RWPE2 (cell line): ENCODE data around the gene EZH2.

Source experiments
- ATAC-seq: fragments of 200-7000 bp; cut with Tn5 transposase; 3 replicates; pipeline ENCODE4 v1.9.1; 2021; ENCODE audit warnings: low read depth
- DNase-seq: peaks from one replicate; pipeline ENCODE4 v3.0.0-alpha.2; 2020; ENCODE audit warnings: low spot score
- H3K27ac ChIP-seq: fragments of 450-650 bp; 2 replicates; pipeline ENCODE4 v1.5.1; 2017; ENCODE audit warnings: mild to moderate bottlenecking; ENCODE audit not compliant: poor library complexity, severe bottlenecking
- H3K27me3 ChIP-seq: fragments of 250-450 bp; sonication (Bioruptor Pico); 2 replicates; pipeline ENCODE4 v1.5.1; 2021; ENCODE audit warnings: mild to moderate bottlenecking, moderate library complexity; ENCODE audit not compliant: insufficient read depth, poor library complexity, severe bottlenecking
- H3K36me3 ChIP-seq: fragments of 250-450 bp; sonication (Bioruptor Pico); 2 replicates; pipeline ENCODE4 v1.5.1; 2020; ENCODE audit warnings: low read depth, mild to moderate bottlenecking, moderate library complexity
- H3K4me1 ChIP-seq: fragments of 250-450 bp; sonication (Bioruptor Pico); 2 replicates; pipeline ENCODE4 v1.5.1; 2021; ENCODE audit warnings: mild to moderate bottlenecking, moderate library complexity; ENCODE audit not compliant: insufficient read depth, poor library complexity, severe bottlenecking
- H3K4me3 ChIP-seq: fragments of 250-450 bp; sonication (Bioruptor Pico); 2 replicates; pipeline ENCODE4 v1.5.1; 2021; ENCODE audit warnings: mild to moderate bottlenecking, moderate library complexity; ENCODE audit not compliant: severe bottlenecking
- H3K9me3 ChIP-seq: fragments of 250-450 bp; sonication (Bioruptor Pico); 2 replicates; pipeline ENCODE4 v1.5.1; 2021; ENCODE audit warnings: mild to moderate bottlenecking, moderate library complexity; ENCODE audit not compliant: severe bottlenecking
- TF ChIP-seq, protein P1 (sequence below): fragments of 450-650 bp; IDR thresholded peaks from one replicate; pipeline ENCODE4 v1.5.1; 2017; ENCODE audit warnings: mild to moderate bottlenecking, moderate library complexity; ENCODE audit not compliant: poor library complexity, severe bottlenecking

The EZH2 gene

GRCh38 chr7:148838905-148839304, 45.2 kb downstream of the EZH2 start:
- Histone ChIP-seq H3K36me3 (peaks cover 31% of the 10 kb centered on the region), H3K4me3 (no peak overlapping the region), H3K27ac (no peak overlapping the region), H3K9me3 (peaks cover 3% of the 10 kb centered on the region), H3K4me1 (no peaks in the 10 kb centered on the region), H3K27me3 (no peaks in the 10 kb centered on the region)
- ATAC-seq (no peak), DNase-seq (no peak)
- TF ChIP-seq, protein P1, sequence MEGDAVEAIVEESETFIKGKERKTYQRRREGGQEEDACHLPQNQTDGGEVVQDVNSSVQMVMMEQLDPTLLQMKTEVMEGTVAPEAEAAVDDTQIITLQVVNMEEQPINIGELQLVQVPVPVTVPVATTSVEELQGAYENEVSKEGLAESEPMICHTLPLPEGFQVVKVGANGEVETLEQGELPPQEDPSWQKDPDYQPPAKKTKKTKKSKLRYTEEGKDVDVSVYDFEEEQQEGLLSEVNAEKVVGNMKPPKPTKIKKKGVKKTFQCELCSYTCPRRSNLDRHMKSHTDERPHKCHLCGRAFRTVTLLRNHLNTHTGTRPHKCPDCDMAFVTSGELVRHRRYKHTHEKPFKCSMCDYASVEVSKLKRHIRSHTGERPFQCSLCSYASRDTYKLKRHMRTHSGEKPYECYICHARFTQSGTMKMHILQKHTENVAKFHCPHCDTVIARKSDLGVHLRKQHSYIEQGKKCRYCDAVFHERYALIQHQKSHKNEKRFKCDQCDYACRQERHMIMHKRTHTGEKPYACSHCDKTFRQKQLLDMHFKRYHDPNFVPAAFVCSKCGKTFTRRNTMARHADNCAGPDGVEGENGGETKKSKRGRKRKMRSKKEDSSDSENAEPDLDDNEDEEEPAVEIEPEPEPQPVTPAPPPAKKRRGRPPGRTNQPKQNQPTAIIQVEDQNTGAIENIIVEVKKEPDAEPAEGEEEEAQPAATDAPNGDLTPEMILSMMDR, result no peak

DNA sequence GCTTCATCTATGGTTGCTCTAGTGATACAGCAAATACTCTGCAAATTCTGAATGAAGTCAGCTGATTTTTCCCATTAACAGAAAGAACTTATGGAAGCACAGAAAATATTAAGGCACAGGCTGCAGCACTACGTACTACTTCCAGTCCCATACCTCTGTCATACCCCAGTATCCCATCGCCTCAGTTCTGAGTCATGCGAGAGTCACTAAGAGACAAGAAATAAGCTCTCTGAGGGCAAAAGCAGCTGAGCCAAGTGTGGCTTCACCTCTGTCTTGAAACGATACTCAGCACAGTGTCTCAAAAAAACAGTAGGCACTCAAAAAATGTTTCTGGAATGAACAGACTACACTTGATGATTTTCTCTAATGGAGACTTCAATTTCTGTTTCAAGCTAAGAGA, 48.2 kb downstream of the EZH2 start:
- no peak for DNase-seq
- no peaks in the 10 kb centered on the region for H3K27me3 ChIP-seq
- H3K4me1 ChIP-seq, result no peaks in the 10 kb centered on the region
- TF ChIP-seq, protein P1, result no peak
- no peaks in the 10 kb centered on the region for H3K9me3 ChIP-seq
- H3K4me3 ChIP-seq, result no peak overlapping the region
- peaks cover 50% of the 10 kb centered on the region for H3K36me3 ChIP-seq
- H3K27ac ChIP-seq, result no peak overlapping the region
- ATAC-seq, result no peak

- Histone ChIP-seq H3K36me3 (peaks cover 57% of the 10 kb centered on the region), H3K4me1 (no peaks in the 10 kb centered on the region), H3K4me3 (no peak overlapping the region), H3K27ac (no peak overlapping the region), H3K9me3 (no peaks in the 10 kb centered on the region), H3K27me3 (no peaks in the 10 kb centered on the region)
- DNase-seq, result no peak
- no peak for ATAC-seq
- TF ChIP-seq, protein P1, result no peak
These were observed 49.5 kb downstream of the EZH2 start for GRCh38 chr7:148834605-148835004.

GRCh38 chr7:148831782-148832181, 52.3 kb downstream of the EZH2 start:
- Histone ChIP-seq H3K27ac (no peak overlapping the region), H3K9me3 (no peaks in the 10 kb centered on the region), H3K4me1 (no peaks in the 10 kb centered on the region), H3K4me3 (no peak overlapping the region), H3K27me3 (no peaks in the 10 kb centered on the region), H3K36me3 (peaks cover 68% of the 10 kb centered on the region)
- ATAC-seq, result no peak
- TF ChIP-seq, protein P1, result no peak
- no peak for DNase-seq

GRCh38 chr7:148830897-148831692, 53.0 kb downstream of the EZH2 start:
- Histone ChIP-seq H3K27ac (no peak overlapping the region), H3K4me1 (no peaks in the 10 kb centered on the region), H3K9me3 (no peaks in the 10 kb centered on the region), H3K36me3 (peaks cover 68% of the 10 kb centered on the region), H3K4me3 (no peak overlapping the region), H3K27me3 (no peaks in the 10 kb centered on the region)
- DNase-seq (no peak), ATAC-seq (no peak)
- TF ChIP-seq, protein P1, result no peak
